SK-N-MC (cell line): ENCODE results near the gene DARS1.

ENCODE experiments used
- EZH2 ChIP-seq: fragments of 200-600 bp; sonication (generic); IDR thresholded peaks from one replicate; pipeline ENCODE4 v1.6.1; 2017; ENCODE audit warnings: antibody characterized with exemption
- POLR2AphosphoS5 ChIP-seq: IDR thresholded peaks from 2 replicates; pipeline ENCODE4 v1.6.1; 2012; ENCODE audit warnings: mild to moderate bottlenecking, low read depth, low read length, borderline replicate concordance

- TF ChIP-seq EZH2 (no peak), POLR2AphosphoS5 (no peak)
Observed at GRCh38 chr2:136022396-136023146, 37.1 kb upstream of the DARS1 start.
